Measurements from ENCODE around the gene EML3. TPM values are rescaled to one million over a fixed set of nuclear protein-coding genes. Genes with fewer than 3 reads are reported as not detected.

Gene EML3
- total and polyA plus RNA-seq, 2 of the 8 experiments (the other 6 are each of a cell fraction or from before 2014, with no cell fraction given) = 19.2 to 29.9 TPM

GRCh38 chr11:62592989-62593421 lies 19.6 kb downstream of the EML3 start:
- H3K4ac ChIP-seq (replicated peaks; ENCODE audit: insufficient read length, low read depth, low read length) = no peak overlapping the region
- CTCF ChIA-PET (ENCODE audit: partially characterized antibody) = interaction anchor here (0.6 to 7.2 kb wide), 17 partner anchors 8 to 200 kb away, joined by 3 to 97 read pairs (median 4); partner anchors contain the start of genes EML3, GANAB, MTA2 and ROM1
- peaks cover 31 to 51% (median 33%) of the 10 kb centered on the region in 4 experiments for H3K36me3 ChIP-seq (ENCODE audit: control insufficient read depth in 2 of 4, insufficient read depth in 4 of 4, low read length in 3 of 4)
- FAIRE-seq = no peak
- H4K5ac ChIP-seq (ENCODE audit: insufficient read length, low read depth, low read length) = no peak overlapping the region
- no peaks in the 10 kb centered on the region for H3K9me3 ChIP-seq (ENCODE audit: insufficient read depth in 2 of 2, low read depth in 1 of 2, low read length in 1 of 2)
- H3K9ac ChIP-seq (replicated peaks in 1 of 4; ENCODE audit: extremely low read depth in 1 of 4, low read depth in 3 of 4, low read length in 3 of 4) = no peak overlapping the region
- H2BK120ac ChIP-seq (replicated peaks; ENCODE audit: low read depth, low read length) = no peak overlapping the region
- WGBS, 2 experiments (ENCODE audit: extremely low coverage in 1 of 2, insufficient coverage in 1 of 2, insufficient read length in 1 of 2, insufficient replicate concordance in 2 of 2, low coverage in 1 of 2, low lambda C conversion rate in 2 of 2, missing lambda C conversion rate in 1 of 2) = 96% methylated on average over 8 of the region's 8 CpGs; no CpG with 5 or more reads in 1 of the 2 experiments
- no peak overlapping the region for H3K56ac ChIP-seq (replicated peaks; ENCODE audit: insufficient read length, low read depth, low read length)
- H3K14ac ChIP-seq (ENCODE audit: insufficient read length) = no peak overlapping the region
- no peak overlapping the region for H3K23ac ChIP-seq (ENCODE audit: insufficient read length)
- peak overlapping the region in 1 of 2 experiments; percentile 87; a peak in 1 of 4 replicates for H3K4me2 ChIP-seq (ENCODE audit: insufficient read depth in 1 of 2, low read depth in 2 of 2, low read length in 2 of 2)
- no peak overlapping the region for H3K4me3 ChIP-seq (ENCODE audit: extremely low read depth in 1 of 4, insufficient read depth in 2 of 4, low read depth in 3 of 4, low read length in 4 of 4)
- H3K27ac ChIP-seq (ENCODE audit: low read depth, low read length) = no peak overlapping the region
- DNase-seq (ENCODE audit: low read depth in 1 of 2, low spot score in 2 of 2) = no peak
- H3K79me2 ChIP-seq (ENCODE audit: control insufficient read depth in 1 of 2, insufficient read depth in 2 of 2, low read length in 2 of 2) = peaks cover 0 to 17% of the 10 kb centered on the region in 2 experiments; a peak in 2 of 4 replicates
- H2BK20ac ChIP-seq (ENCODE audit: low read length) = no peak overlapping the region
- no peak overlapping the region for H4K8ac ChIP-seq (ENCODE audit: extremely low read depth, insufficient read depth, low read length)
- no peaks in the 10 kb centered on the region for H3K79me1 ChIP-seq (ENCODE audit: low read depth, low read length)
- no peak overlapping the region for H2AK5ac ChIP-seq (ENCODE audit: low read depth, low read length)
- peaks cover 4 to 5% of the 10 kb centered on the region in 2 experiments for H4K20me1 ChIP-seq (replicated peaks in 1 of 2; ENCODE audit: control insufficient read depth in 1 of 2, insufficient read depth in 2 of 2, low read length in 2 of 2)
- H3K27me3 ChIP-seq (replicated peaks in 1 of 4; ENCODE audit: control insufficient read depth in 3 of 4, extremely low read depth in 1 of 4, insufficient read depth in 3 of 4, low read length in 3 of 4) = no peaks in the 10 kb centered on the region
- H3K23me2 ChIP-seq (ENCODE audit: low read depth, low read length) = peaks cover 6% of the 10 kb centered on the region
- H4K91ac ChIP-seq (replicated peaks; ENCODE audit: insufficient read length, low read length) = no peak overlapping the region
- no peak overlapping the region for H2AFZ ChIP-seq (ENCODE audit: low read length)
- no peak overlapping the region for H2BK5ac ChIP-seq (ENCODE audit: low read depth, low read length)
- POLR2A ChIA-PET (ENCODE audit: partially characterized antibody) = interaction anchor here (1.1 to 12.3 kb wide), 14 partner anchors 8 to 165 kb away, joined by 3 to 235 read pairs (median 48); partner anchors contain the start of genes B3GAT3, BSCL2, C11orf98 and CSKMT
- no peak overlapping the region for H2BK12ac ChIP-seq (ENCODE audit: low read depth, low read length)
- H3K4me1 ChIP-seq (replicated peaks in 1 of 4; ENCODE audit: control insufficient read depth in 3 of 4, insufficient read depth in 4 of 4, low read length in 3 of 4) = peaks cover 0 to 3% (median under 1%) of the 10 kb centered on the region in 4 experiments; a peak in 5 of 7 replicates
- no peak overlapping the region for H2BK15ac ChIP-seq (ENCODE audit: low read length)
- H3K18ac ChIP-seq (ENCODE audit: extremely low read depth, low read length) = no peak overlapping the region
- TF ChIP-seq NRF1 (IDR thresholded peaks at IDR 0.05; ENCODE audit: low read depth, low read length) = no peak
- no peak for TF ChIP-seq BACH1 (IDR thresholded peaks at IDR 0.05; ENCODE audit: low read length)
- TF ChIP-seq SIX5 (IDR thresholded peaks at IDR 0.05; ENCODE audit: low read depth, low read length) = no peak
- no peak for TF ChIP-seq TCF12 (IDR thresholded peaks at IDR 0.05; ENCODE audit: low read depth, low read length)
- no peak for TF ChIP-seq ASH2L (IDR thresholded peaks at IDR 0.05; ENCODE audit: low read length)
- no peak for TF ChIP-seq JUN (IDR thresholded peaks at IDR 0.05; ENCODE audit: low read depth, low read length)
- no peak for TF ChIP-seq EGR1 (IDR thresholded peaks at IDR 0.05; ENCODE audit: borderline replicate concordance, low read depth, low read length)
- TF ChIP-seq KDM5A (IDR thresholded peaks at IDR 0.05; ENCODE audit: low read length) = no peak
- TF ChIP-seq EZH2 (IDR thresholded peaks at IDR 0.05; ENCODE audit: low read depth, low read length, severe bottlenecking) = no peak
- TF ChIP-seq USF2 (IDR thresholded peaks at IDR 0.05; ENCODE audit: low read length) = no peak
- TF ChIP-seq, protein P1, sequence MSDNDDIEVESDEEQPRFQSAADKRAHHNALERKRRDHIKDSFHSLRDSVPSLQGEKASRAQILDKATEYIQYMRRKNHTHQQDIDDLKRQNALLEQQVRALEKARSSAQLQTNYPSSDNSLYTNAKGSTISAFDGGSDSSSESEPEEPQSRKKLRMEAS (IDR thresholded peaks at IDR 0.05) = no peak
- no peak for TF ChIP-seq FOSL1 (IDR thresholded peaks at IDR 0.05; ENCODE audit: insufficient read depth, low read depth, low read length)
- TF ChIP-seq SAP30 (IDR thresholded peaks at IDR 0.05; ENCODE audit: insufficient read depth, insufficient replicate concordance, low read length) = no peak
